Measurements from ENCODE around the gene LY9. TPM values are rescaled to one million over a fixed set of nuclear protein-coding genes. Genes with fewer than 3 reads are reported as not detected.

Gene LY9
- total RNA-seq, 1 experiment from 2014 or later: not detected

DNA sequence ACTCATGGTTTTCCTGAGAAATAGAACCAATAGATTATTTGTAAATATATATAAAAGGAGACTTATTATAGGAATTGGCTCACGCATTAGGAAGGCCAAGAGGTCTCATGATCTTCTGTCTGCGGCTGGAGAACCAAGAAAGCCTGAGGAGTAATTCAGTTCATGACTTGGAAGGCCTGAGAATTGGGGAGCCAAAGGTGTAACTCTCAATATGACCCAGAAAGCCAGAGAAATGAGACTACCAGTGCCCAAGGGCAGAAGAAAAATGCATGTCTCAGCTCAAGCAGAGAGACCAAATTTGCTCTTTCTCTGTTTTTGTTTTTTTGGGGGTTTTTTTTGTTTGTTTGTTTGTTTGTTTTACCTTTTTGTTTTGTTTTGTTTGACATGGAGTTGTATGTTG lies 37.5 kb upstream of the LY9 start:
- Histone ChIP-seq H3K4me2 (ENCODE audit: insufficient read depth, insufficient read length, low read length) (no peak overlapping the region), H3K27me3 (ENCODE audit: insufficient read depth, low read length) (no peaks in the 10 kb centered on the region), H3T11ph (ENCODE audit: low read length) (no peak overlapping the region), H4K8ac (replicated peaks; ENCODE audit: insufficient read length, low read depth, low read length) (no peak overlapping the region), H2BK15ac (ENCODE audit: low read depth, low read length) (no peak overlapping the region), H4K91ac (ENCODE audit: insufficient read length, low read depth, low read length) (no peak overlapping the region), H3K23ac (ENCODE audit: insufficient read length, low read depth, low read length) (no peak overlapping the region), H4K5ac (ENCODE audit: insufficient read length, low read depth, low read length) (no peak overlapping the region), H3K9me3 (ENCODE audit: control insufficient read depth, low read depth, low read length) (no peaks in the 10 kb centered on the region), H4K20me1 (ENCODE audit: control insufficient read depth, insufficient read depth, insufficient read length) (no peaks in the 10 kb centered on the region), H3K27ac (ENCODE audit: insufficient read length, low read depth, low read length) (no peak overlapping the region), H2BK20ac (ENCODE audit: low read depth, low read length, poor library complexity, severe bottlenecking) (no peak overlapping the region), H2AK5ac (ENCODE audit: insufficient read length, low read length) (no peak overlapping the region), H2AFZ (ENCODE audit: low read length) (no peak overlapping the region), H3K56ac (ENCODE audit: insufficient read length, low read depth, low read length) (no peak overlapping the region), H2BK12ac (ENCODE audit: insufficient read length, low read depth, low read length) (no peak overlapping the region), H2BK120ac (ENCODE audit: low read depth, low read length, poor library complexity, severe bottlenecking) (no peak overlapping the region), H3K4ac (ENCODE audit: low read depth, low read length) (no peak overlapping the region), H3K79me1 (ENCODE audit: insufficient read depth, low read depth, low read length, poor library complexity, severe bottlenecking) (no peaks in the 10 kb centered on the region), H3K18ac (ENCODE audit: insufficient read length, low read depth, low read length) (no peak overlapping the region), H2BK5ac (ENCODE audit: insufficient read length, low read length) (no peak overlapping the region), H3K14ac (ENCODE audit: insufficient read depth, low read length) (no peak overlapping the region), H3K23me2 (ENCODE audit: insufficient read length, low read depth, low read length, poor library complexity, severe bottlenecking) (no peaks in the 10 kb centered on the region), H3K4me1 (ENCODE audit: insufficient read depth, low read length) (no peaks in the 10 kb centered on the region), H3K9ac (ENCODE audit: extremely low read depth, insufficient read length, low read length) (no peak overlapping the region), H3K79me2 (ENCODE audit: insufficient read depth, low read length) (no peaks in the 10 kb centered on the region)
- no peak for DNase-seq
- no peak overlapping the region for H3K27ac Mint-ChIP-seq
- H3K27me3 Mint-ChIP-seq (ENCODE audit: low read depth): peaks cover 3% of the 10 kb centered on the region; the same call in 1 of the 2 replicates
- H3K9me3 Mint-ChIP-seq: no peaks in the 10 kb centered on the region
- TF ChIP-seq CTCF (conservative IDR thresholded peaks at IDR 0.05): no peak
- no peak overlapping the region for H3K4me3 Mint-ChIP-seq
- no CpG with 5 or more reads among the region's 2 CpGs for WGBS (ENCODE audit: extremely low coverage, insufficient read length, low lambda C conversion rate)
- no peaks in the 10 kb centered on the region for H3K36me3 Mint-ChIP-seq (ENCODE audit: insufficient read depth in 1 of 3, low read depth in 3 of 3)
- no peaks in the 10 kb centered on the region for H3K4me1 Mint-ChIP-seq
